ENCODE results near the gene ACSM5. TPM values are rescaled to one million over a fixed set of nuclear protein-coding genes. Genes with fewer than 3 reads are reported as not detected.

Gene ACSM5
- total RNA-seq, 1 donor, result not detected

DNA sequence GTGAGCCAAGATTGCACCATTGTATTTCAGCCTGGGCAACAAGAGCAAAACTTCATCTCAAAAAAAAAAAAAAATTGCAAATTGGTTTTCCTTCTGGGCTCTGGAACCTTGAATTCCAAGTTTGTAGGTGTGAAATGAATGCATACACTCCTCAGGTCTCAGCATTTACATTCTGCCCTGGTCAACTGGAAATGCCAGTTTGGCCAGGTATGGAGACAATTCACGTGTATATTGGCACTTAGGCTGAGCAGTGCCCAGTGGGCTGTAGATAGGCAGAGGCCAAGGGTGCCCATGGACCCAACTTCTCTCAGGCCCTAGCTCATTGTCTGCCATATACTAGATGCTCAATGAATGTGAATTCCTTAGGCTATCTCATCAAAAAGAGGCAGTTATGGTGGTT is 20.5 kb upstream of the ACSM5 start:
- DNase-seq (ENCODE audit: low read depth), result no peak
- no peak overlapping the region for H3K4me3 ChIP-seq (ENCODE audit: low read depth, low read length)
- TF ChIP-seq, protein P1, sequence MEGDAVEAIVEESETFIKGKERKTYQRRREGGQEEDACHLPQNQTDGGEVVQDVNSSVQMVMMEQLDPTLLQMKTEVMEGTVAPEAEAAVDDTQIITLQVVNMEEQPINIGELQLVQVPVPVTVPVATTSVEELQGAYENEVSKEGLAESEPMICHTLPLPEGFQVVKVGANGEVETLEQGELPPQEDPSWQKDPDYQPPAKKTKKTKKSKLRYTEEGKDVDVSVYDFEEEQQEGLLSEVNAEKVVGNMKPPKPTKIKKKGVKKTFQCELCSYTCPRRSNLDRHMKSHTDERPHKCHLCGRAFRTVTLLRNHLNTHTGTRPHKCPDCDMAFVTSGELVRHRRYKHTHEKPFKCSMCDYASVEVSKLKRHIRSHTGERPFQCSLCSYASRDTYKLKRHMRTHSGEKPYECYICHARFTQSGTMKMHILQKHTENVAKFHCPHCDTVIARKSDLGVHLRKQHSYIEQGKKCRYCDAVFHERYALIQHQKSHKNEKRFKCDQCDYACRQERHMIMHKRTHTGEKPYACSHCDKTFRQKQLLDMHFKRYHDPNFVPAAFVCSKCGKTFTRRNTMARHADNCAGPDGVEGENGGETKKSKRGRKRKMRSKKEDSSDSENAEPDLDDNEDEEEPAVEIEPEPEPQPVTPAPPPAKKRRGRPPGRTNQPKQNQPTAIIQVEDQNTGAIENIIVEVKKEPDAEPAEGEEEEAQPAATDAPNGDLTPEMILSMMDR (IDR thresholded peaks at IDR 0.05; ENCODE audit: insufficient read depth, low read length), result no peak

DNA sequence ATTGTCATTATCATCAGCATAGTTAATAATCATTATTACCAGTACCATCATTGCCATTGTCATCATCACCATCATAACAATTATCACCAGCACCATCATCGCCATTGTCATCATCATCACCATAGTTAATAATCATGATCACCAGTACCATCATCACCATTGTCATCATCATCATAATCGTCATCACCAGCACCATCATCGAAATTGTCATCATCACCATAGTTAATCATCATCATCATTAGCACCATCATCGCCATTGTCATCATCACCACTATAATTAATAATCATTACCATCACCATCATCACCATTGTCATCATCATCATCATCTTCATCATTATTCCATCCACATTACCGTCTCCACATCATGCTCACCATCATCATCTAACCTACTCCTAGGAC is 18.3 kb upstream of the ACSM5 start:
- no peak for DNase-seq (ENCODE audit: low read depth)
- TF ChIP-seq, protein P1 (IDR thresholded peaks at IDR 0.05; ENCODE audit: insufficient read depth, low read length), result no peak
- no peak overlapping the region for H3K4me3 ChIP-seq (ENCODE audit: low read depth, low read length)

DNA sequence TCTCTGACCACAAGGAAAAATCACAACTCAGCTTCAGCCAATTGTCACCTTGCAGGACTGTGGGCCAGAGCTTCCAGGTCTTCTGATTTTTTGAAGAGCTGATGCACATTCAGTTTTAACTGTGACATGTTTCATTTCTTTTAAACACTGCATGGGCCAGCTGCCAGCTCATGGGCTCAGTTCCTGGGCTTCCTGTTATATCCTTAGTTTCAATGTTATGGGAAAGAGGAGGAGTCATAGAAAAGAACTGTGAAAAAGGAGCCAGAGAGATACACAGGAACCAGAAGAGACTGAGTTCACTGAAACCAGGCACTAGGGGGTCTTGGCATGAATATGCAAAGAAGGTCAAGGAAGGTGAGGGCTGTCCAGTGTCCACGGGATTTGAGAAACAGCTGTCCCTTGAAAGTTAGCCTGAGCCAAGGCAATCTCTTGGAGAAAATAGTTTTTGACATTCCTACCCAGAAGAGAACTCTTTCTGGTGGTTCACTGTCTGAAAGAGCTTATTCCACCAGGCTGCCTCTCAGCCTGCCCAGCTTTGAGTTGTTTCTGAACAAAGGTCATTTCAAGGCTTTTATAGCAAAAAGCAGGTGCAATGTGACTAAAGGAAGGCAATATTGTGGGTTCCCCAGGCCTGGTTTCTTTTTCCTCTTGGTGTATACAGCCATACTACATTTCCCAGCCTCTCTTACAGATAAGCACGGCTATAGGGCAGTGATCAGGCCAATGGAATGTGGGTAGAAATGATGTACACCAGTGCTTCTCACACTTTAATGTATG is 15.3 kb upstream of the ACSM5 start:
- TF ChIP-seq, protein P1 (IDR thresholded peaks at IDR 0.05; ENCODE audit: insufficient read depth, low read length), result no peak
- no peak overlapping the region for H3K4me3 ChIP-seq (ENCODE audit: low read depth, low read length)
- DNase-seq (ENCODE audit: low read depth), result no peak

DNA sequence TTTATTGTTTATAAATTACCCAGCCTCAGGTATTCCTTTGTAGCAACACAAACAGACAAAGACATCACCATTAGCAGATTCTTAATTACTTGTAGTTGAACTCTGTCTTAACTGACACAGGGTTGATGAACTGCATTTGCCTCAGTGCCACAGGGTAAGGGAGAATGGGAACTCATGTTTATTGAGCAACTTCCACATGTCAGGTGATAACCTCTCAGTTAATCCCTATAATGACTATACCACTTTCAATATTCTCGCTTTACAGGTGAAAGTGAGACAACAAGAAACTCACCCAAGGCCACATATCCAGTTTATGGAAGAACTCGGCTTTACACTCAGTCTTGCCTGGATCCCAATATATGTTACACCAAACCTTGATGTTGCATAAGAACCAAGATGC is 13.4 kb upstream of the ACSM5 start:
- no peak overlapping the region for H3K4me3 ChIP-seq (ENCODE audit: low read depth, low read length)
- TF ChIP-seq, protein P1 (IDR thresholded peaks at IDR 0.05; ENCODE audit: insufficient read depth, low read length), result no peak
- no peak for DNase-seq (ENCODE audit: low read depth)

DNA sequence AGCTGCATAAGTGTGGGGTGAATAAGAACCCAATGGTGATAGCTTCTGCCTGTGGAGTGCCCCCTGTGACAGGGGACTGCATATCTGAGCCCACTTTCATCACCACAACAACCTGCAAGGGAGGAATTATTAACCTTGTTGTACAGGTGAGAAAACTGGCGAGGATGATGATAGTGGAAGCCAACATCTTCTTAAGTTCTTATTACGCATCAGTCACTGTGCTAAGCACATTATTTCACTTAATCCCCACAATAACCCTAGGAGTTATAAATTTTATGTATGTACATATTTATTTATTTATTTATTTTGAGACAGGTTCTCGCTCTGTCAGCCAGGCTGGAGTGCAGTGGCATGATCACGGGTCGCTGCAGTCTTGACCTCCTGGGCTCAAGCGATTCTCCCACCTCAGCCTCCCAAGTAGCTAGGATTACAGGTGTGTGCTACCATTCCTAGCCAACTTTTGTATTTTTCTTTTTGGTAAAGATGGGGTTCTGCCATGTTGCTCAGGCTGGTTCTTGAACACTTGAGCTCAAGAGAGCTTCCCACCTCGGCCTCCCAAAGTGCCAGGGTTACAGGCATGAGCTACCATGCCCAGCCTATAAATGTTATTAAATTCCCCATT is 12.4 kb upstream of the ACSM5 start:
- no peak overlapping the region for H3K4me3 ChIP-seq (ENCODE audit: low read depth, low read length)
- no peak for DNase-seq (ENCODE audit: low read depth)
- TF ChIP-seq, protein P1 (IDR thresholded peaks at IDR 0.05; ENCODE audit: insufficient read depth, low read length), result no peak

DNA sequence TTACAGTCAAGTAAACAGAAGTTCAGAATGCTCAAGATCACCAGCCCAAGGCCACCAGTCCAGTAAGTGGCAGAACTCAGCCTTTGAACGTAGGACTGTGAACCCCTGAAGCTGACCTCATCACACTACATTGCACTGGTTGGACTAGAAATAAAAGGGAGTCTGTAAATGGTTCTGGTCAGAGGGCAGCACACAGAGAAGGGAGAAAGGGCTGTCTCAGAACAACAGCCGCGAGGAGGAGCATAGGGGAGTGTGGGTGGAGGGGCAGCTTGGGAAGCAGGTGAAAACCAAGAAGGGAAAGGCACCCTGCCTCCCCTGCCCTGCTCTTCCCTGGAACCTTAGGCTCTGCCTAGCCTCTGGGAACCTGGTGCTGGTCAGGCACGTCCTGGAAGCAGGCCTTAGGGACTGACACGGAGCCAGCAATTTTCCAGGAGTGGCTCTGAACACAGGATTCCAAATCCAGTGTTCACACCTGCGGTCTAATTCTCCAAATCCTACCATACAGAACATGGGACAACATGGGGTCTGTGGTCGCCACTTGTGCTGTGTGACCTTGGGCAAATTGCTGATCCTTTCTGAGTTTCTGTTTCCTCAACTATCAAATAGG is 11.8 kb upstream of the ACSM5 start:
- H3K4me3 ChIP-seq (ENCODE audit: low read depth, low read length), result no peak overlapping the region
- DNase-seq (ENCODE audit: low read depth), result no peak
- TF ChIP-seq, protein P1 (IDR thresholded peaks at IDR 0.05; ENCODE audit: insufficient read depth, low read length), result no peak

All from fibroblast of the aortic adventitia (primary cell).